SK-N-MC (cell line): ENCODE measurements around the gene SIGLEC15.

Source experiments
- DNase-seq: peaks from one replicate; pipeline ENCODE4 v3.0.0-alpha.2; 2011; ENCODE audit warnings: low read depth, low spot score
- H3K27ac ChIP-seq: fragments of 200-600 bp; sonication (generic); 2 replicates; pipeline ENCODE4 v1.5.1; 2016; ENCODE audit warnings: mixed run types
- H3K36me3 ChIP-seq: fragments of 200-600 bp; sonication (generic); 2 replicates; pipeline ENCODE4 v1.6.1; 2017; ENCODE audit warnings: antibody characterized with exemption, low read length, mixed read lengths; ENCODE audit not compliant: insufficient read depth
- H3K4me3 ChIP-seq: fragments of 200-600 bp; sonication (generic); 2 replicates; pipeline ENCODE4 v1.5.1; 2016
- H3K9ac ChIP-seq: fragments of 200-600 bp; sonication (generic); 2 replicates; pipeline ENCODE4 v1.8.0; 2017; ENCODE audit warnings: mixed run types, mixed read lengths; ENCODE audit not compliant: insufficient read length
- H3K9me3 ChIP-seq: fragments of 200-600 bp; sonication (generic); 2 replicates; pipeline ENCODE4 v1.6.1; 2017; ENCODE audit warnings: low read depth, mild to moderate bottlenecking, antibody characterized with exemption, low read length, moderate library complexity, mixed read lengths
- EZH2 ChIP-seq: fragments of 200-600 bp; sonication (generic); IDR thresholded peaks from one replicate; pipeline ENCODE4 v1.6.1; 2017; ENCODE audit warnings: antibody characterized with exemption
- FOXP2 ChIP-seq: optimal IDR thresholded peaks from 2 replicates; pipeline ENCODE3; 2011; ENCODE audit warnings: mild to moderate bottlenecking, moderate library complexity; ENCODE audit not compliant: insufficient read depth; ENCODE audit errors: extremely low read length, control extremely low read depth
- POLR2AphosphoS5 ChIP-seq: IDR thresholded peaks from 2 replicates; pipeline ENCODE4 v1.6.1; 2012; ENCODE audit warnings: mild to moderate bottlenecking, low read depth, low read length, borderline replicate concordance

The SIGLEC15 gene

DNA sequence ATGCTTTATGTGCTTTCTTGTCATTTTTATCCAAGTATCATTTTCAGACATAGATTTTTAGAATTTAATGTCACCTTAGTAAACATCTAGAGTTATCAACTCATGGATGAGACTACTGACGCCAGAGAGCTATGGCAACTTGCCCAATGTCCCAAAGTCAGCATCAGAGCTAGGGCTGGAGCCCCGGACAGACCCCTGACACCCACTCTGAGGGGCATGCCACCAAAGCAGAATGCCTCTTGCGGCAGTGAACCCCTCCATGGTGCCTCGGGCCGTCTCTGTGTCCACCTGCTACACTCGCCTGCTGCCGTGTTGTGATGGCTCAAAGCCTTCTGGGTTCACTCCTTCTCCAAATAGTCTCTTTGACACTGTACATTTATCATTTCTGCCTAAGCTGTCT lies 5.4 kb downstream of the SIGLEC15 start:
- H3K9ac ChIP-seq: no peak overlapping the region
- no peak for TF ChIP-seq POLR2AphosphoS5
- TF ChIP-seq FOXP2: no peak
- no peak for TF ChIP-seq EZH2
- H3K4me3 ChIP-seq: no peak overlapping the region
- H3K9me3 ChIP-seq: no peaks in the 10 kb centered on the region
- no peaks in the 10 kb centered on the region for H3K36me3 ChIP-seq
- no peak overlapping the region for H3K27ac ChIP-seq
- no peak for DNase-seq

GRCh38 chr18:45833846-45834245 lies 8.4 kb downstream of the SIGLEC15 start:
- H3K4me3 ChIP-seq: no peak overlapping the region
- DNase-seq: no peak
- H3K27ac ChIP-seq: no peak overlapping the region
- no peaks in the 10 kb centered on the region for H3K36me3 ChIP-seq
- no peak for TF ChIP-seq EZH2
- no peak for TF ChIP-seq POLR2AphosphoS5
- no peak for TF ChIP-seq FOXP2
- H3K9me3 ChIP-seq: no peaks in the 10 kb centered on the region
- no peak overlapping the region for H3K9ac ChIP-seq

DNA sequence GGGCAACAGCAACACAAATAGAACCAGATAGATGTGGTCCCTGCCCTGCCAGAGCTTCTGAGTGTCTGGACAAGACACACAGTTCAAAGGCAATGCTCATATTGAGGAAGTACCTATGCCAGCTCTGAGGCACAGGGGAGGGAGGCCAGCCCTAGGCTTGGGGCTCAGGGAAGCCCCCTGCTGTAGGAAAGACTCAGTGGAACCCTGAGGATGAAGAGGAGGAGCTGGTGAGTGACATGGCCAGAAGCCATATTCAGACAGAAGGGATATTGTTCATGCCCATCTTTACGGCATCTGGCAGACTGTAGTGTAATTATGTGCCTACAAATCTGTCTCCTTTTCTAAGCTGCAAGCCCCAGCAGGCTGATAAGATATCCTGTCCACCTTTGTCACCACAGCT lies 8.8 kb downstream of the SIGLEC15 start:
- Histone ChIP-seq H3K9ac (no peak overlapping the region), H3K36me3 (no peaks in the 10 kb centered on the region), H3K4me3 (no peak overlapping the region), H3K9me3 (no peaks in the 10 kb centered on the region), H3K27ac (no peak overlapping the region)
- no peak for DNase-seq
- TF ChIP-seq EZH2: no peak
- no peak for TF ChIP-seq POLR2AphosphoS5
- no peak for TF ChIP-seq FOXP2

DNA sequence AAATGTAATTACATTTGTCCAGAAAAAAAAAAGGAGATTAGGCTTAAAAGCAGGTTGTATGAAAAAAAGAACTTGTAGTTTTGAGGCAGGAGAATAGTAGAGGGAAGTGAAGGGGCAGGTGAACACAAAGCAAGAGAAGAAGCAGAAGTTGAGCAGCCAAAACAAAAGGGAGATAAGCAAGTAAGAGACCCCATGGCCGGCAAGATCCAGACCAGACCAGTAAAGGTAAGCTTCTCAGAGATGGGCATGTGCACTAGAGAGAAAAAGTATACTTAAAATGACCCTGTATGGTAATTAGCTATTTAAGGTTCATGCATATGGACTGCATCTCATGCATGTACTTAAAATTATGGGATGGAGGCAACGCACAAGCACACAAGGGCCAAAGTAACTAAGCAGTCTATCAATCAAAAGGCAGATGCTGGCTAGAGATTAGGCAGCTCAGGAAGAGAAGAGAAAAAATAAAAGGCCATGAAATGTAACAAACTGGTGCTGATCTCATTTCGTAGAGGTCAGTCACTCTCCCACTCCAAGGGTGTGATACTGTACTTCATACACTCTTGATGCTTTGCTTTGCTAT lies 9.7 kb downstream of the SIGLEC15 start:
- no peaks in the 10 kb centered on the region for H3K9me3 ChIP-seq
- no peak overlapping the region for H3K9ac ChIP-seq
- H3K36me3 ChIP-seq: no peaks in the 10 kb centered on the region
- DNase-seq: no peak
- no peak overlapping the region for H3K4me3 ChIP-seq
- H3K27ac ChIP-seq: no peak overlapping the region
- no peak for TF ChIP-seq POLR2AphosphoS5
- TF ChIP-seq FOXP2: no peak
- no peak for TF ChIP-seq EZH2

- H3K36me3 ChIP-seq: no peaks in the 10 kb centered on the region
- H3K9me3 ChIP-seq: no peaks in the 10 kb centered on the region
- no peak overlapping the region for H3K27ac ChIP-seq
- no peak overlapping the region for H3K4me3 ChIP-seq
- no peak for DNase-seq
- no peak overlapping the region for H3K9ac ChIP-seq
- no peak for TF ChIP-seq EZH2
- no peak for TF ChIP-seq FOXP2
- TF ChIP-seq POLR2AphosphoS5: no peak
Measured at GRCh38 chr18:45836242-45837205, 11.0 kb downstream of the SIGLEC15 start.

GRCh38 chr18:45837283-45838070 lies 12.0 kb downstream of the SIGLEC15 start:
- Histone ChIP-seq H3K36me3 (no peaks in the 10 kb centered on the region), H3K27ac (no peak overlapping the region), H3K4me3 (peak overlapping the region; percentile 50), H3K9me3 (no peaks in the 10 kb centered on the region), H3K9ac (no peak overlapping the region)
- TF ChIP-seq EZH2 (no peak), POLR2AphosphoS5 (no peak), FOXP2 (no peak)
- no peak for DNase-seq

- TF ChIP-seq FOXP2: no peak
- no peak for TF ChIP-seq POLR2AphosphoS5
- no peak for TF ChIP-seq EZH2
- no peak for DNase-seq
- Histone ChIP-seq H3K4me3 (0 out of 2 replicates have a peak overlapping the region, but pooled peaks have one; percentile 50), H3K27ac (no peak overlapping the region), H3K9ac (no peak overlapping the region), H3K9me3 (no peaks in the 10 kb centered on the region), H3K36me3 (no peaks in the 10 kb centered on the region)
Measured at GRCh38 chr18:45838302-45839070, 13.0 kb downstream of the SIGLEC15 start.
